HEK293T (cell line): ENCODE measurements around the gene PMS1.

Experiments
- ARNT ChIP-seq: fragments of 450-650 bp; IDR thresholded peaks from 2 replicates; pipeline ENCODE4 v1.6.1; 2017; ENCODE audit warnings: mild to moderate bottlenecking
- CTBP1 ChIP-seq: fragments of 450-650 bp; IDR thresholded peaks from 2 replicates; pipeline ENCODE4 v1.6.1; 2016; ENCODE audit warnings: borderline replicate concordance
- ELF4 ChIP-seq: fragments of 450-650 bp; IDR thresholded peaks from 2 replicates; pipeline ENCODE4 v1.6.1; 2017; ENCODE audit warnings: antibody characterized with exemption
- FOXK2 ChIP-seq: fragments of 450-650 bp; IDR thresholded peaks from 2 replicates; pipeline ENCODE4 v1.6.1; 2016; ENCODE audit warnings: mild to moderate bottlenecking
- FOXM1 ChIP-seq: fragments of 450-650 bp; IDR thresholded peaks from 2 replicates; pipeline ENCODE4 v1.6.1; 2017; ENCODE audit warnings: mild to moderate bottlenecking, borderline replicate concordance
- NFRKB ChIP-seq: fragments of 450-650 bp; IDR thresholded peaks from 2 replicates; pipeline ENCODE4 v1.6.1; 2016; ENCODE audit warnings: mild to moderate bottlenecking, moderate library complexity
- PKNOX1 ChIP-seq: fragments of 450-650 bp; IDR thresholded peaks from 2 replicates; pipeline ENCODE4 v1.6.1; 2016
- SP1 ChIP-seq: fragments of 450-650 bp; IDR thresholded peaks from 2 replicates; pipeline ENCODE4 v1.6.1; 2017
- SUZ12 ChIP-seq: fragments of 450-650 bp; IDR thresholded peaks from 2 replicates; pipeline ENCODE4 v1.6.1; 2016; ENCODE audit warnings: mild to moderate bottlenecking
- TARDBP ChIP-seq: fragments of 450-650 bp; IDR thresholded peaks from 2 replicates; pipeline ENCODE4 v1.6.1; 2016
- ZNF384 ChIP-seq: fragments of 450-650 bp; IDR thresholded peaks from 2 replicates; pipeline ENCODE4 v1.6.1; 2016

GRCh38 chr2:189885368-189885767, 101.1 kb downstream of the PMS1 start:
- TF ChIP-seq FOXM1: no peak
- no peak for TF ChIP-seq FOXK2
- TF ChIP-seq NFRKB: no peak
- no peak for TF ChIP-seq ZNF384
- TF ChIP-seq ELF4: no peak
- no peak for TF ChIP-seq ARNT
- no peak for TF ChIP-seq TARDBP
- TF ChIP-seq CTBP1: no peak
- TF ChIP-seq SP1: no peak
- TF ChIP-seq SUZ12: no peak
- peak; percentile 34 for TF ChIP-seq PKNOX1
